NCI-H128 (cell line): ENCODE results near the gene LCN15.
"Not testable (repeated sequence)": the region's sequence is repeated elsewhere in the genome, so short reads cannot be mapped to it uniquely, and the experiment has no call there.

ENCODE experiments used
- DNase-seq: peaks from one replicate; lab custom pipeline; 2025; ENCODE audit not compliant: unreplicated experiment; lab: John Stamatoyannopoulos, UW

The LCN15 gene

DNA sequence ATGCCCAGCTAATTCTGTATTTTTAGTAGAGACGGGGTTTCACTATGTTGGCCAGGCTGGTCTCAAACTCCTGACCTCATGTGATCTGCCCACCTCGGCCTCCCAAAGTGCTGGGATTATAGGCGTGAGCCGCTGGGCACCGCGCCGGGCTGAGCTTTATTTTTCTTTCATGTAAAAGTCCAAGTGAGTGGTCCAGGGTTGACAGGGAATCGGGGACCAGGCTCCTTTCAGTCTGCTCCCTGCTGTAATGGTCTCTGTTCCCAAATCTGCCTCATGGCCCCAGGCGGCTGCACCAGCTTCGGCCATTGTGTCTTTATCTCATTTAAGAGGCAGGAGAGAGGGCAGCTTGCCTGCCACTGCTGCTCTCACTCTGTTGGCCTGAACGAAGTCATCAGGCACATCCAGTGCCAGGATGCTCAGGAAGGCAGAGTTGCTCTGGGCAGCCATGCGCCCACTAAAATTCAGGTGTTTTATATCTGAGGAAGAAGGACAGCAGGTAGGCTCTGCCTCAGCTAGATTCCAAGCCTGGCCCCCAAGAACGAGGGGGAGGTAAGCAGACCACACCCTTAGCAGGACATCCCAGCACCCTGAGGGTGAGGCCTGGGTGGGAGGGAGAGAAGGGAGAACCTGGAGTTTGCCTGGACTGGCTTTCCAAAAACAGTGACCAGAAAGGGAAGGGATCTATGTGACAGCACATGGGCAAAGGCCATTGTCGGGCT lies 30.1 kb upstream of the LCN15 start:
- DNase-seq, result no peak

DNA sequence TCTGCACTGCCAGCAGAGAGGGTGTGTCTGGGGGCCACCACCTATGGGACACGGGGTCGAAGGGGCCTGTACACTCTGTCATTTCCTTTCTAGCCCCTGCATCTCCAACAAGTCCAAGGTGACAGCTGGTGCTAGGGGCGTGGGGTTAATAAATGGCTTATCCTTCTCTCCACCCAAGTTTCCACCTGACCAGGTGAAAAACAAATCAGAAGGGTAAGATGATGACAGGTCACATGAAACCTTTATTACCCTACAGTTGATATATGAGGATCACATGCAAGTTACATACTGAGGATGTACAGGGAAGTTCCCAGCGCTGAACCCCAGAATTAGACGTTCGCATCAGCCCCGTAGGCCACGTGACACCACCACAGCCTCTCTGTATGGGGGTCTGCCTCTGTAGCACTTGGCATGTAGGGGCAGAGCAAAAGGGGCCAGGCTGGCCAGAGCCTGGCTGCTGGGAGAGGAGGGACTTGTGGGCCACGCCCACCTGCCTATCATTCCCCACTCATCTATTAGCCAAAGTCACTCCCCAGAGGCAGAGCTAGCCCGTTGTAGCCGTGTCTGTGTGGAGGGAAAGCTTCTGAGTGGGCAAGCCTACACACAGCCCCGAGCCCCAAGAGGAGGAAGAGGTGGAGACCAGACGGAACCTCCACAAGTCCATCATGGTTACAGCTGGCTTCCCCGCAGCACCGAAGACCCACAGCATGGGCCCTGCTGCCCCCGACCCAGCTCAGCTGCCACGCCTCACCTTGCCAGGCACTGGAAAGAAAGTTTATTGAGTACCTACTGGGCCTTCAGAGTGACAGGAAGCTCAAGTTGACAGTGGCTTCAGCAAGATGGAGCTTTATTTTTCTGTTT lies 29.0 kb upstream of the LCN15 start:
- DNase-seq, result no peak

DNA sequence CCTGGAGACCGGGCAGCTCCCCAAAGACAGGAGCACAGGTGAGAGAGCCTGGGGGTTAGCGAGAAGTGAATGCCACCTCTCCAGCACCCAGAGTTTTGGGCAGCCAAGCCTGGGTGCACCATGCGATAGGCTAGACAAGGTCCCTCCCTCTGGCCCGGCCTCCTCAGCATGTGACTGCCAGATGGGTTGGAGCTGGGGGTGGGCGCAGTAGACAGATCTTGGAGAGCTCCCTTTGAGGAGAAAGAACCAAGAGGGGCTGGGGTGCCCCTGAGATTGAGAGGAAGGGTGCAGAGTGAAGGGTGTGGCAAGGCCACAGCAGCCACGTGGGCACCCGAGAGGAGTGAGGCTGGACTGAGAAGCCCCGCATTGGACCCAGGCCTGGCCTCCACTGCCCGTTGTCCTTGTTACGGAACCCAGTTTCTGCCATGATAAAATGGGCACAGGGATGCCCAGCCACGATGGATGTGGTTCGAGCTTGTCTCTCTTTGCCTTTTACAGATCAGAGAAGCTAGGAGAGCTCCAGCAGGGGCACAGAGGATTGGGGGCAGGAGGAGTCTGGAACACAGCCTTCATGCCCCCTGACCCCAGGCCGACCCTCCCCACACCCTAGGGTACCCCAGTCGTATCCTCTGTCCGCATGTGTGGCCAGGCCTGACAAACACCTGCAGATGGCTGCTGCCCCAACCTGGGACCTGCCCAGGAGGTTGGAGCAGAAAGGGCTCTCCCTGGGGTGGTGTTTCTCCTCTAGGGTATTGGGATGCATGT lies 28.2 kb upstream of the LCN15 start:
- DNase-seq, result no peak

DNA sequence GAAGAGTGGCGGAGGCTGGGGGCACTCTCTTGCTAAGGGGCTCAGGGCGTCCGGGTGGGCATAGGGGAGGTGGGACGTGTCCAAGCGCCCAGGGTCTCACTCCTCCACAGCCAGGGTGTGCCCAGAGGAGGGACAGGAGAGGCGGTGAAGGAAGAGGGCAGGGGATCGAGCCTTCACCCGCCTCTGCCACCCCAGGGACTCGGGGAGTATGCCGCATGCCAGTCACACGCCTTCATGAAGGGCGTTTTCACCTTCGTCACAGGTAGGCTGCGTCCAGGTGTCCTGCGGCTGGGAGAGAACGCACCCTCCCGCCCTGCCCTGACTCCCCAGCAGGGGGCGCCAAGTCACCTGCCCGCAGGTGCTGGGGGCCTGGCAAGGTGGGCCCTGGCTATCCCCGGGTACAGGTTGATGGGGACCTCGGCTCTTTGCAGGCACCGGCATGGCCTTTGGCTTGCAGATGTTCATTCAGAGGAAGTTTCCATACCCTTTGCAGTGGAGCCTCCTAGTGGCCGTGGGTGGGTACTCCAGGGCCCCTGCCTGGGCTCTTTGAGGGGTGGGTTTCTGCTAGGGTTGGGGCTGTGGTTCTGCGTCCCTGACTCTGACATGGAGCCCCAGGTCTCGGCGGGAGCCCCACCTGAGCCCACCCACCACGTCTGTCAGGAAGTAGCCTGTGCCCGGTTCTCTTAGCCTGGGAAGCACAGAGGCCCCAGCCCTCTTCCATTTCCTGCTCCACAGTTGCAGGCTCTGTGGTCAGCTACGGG lies 27.4 kb upstream of the LCN15 start:
- DNase-seq, result no peak

- DNase-seq, result peak; percentile 98
These were observed 26.6 kb upstream of the LCN15 start, which contains the start of gene TMEM141 for GRCh38 chr9:136790640-136791515. TMEM141 (plus strand) TSS chr9:136791344; CDS start chr9:136791371, 27 bp downstream.

DNA sequence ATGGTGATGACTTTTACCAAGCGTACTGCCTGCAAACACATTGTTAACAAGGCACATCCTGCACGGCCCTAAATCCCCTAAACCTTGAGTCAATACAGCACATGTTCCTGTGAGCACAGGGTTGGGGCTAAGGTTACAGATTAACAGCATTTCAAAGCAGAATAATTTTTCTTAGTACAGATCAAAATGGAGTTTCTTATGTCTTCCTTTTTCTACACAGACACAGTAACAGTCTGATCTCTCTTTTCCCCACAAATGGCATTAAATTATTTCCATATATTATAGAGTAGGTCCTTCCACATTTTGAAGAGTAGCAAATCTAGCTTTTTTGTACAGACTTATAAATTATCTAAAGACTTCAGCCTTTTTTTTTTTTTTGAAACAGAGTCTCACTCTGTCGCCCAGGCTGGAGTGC lies 25.2 kb upstream of the LCN15 start:
- no peak for DNase-seq

GRCh38 chr9:136788644-136789522 lies 24.6 kb upstream of the LCN15 start:
- DNase-seq, result not testable (repeated sequence)

GRCh38 chr9:136787690-136788400 lies 23.5 kb upstream of the LCN15 start:
- DNase-seq, result peak; percentile 73

- not testable (repeated sequence) for DNase-seq
These were observed 22.7 kb upstream of the LCN15 start for GRCh38 chr9:136786983-136787382.

GRCh38 chr9:136786451-136786850 lies 22.1 kb upstream of the LCN15 start:
- no peak for DNase-seq

DNA sequence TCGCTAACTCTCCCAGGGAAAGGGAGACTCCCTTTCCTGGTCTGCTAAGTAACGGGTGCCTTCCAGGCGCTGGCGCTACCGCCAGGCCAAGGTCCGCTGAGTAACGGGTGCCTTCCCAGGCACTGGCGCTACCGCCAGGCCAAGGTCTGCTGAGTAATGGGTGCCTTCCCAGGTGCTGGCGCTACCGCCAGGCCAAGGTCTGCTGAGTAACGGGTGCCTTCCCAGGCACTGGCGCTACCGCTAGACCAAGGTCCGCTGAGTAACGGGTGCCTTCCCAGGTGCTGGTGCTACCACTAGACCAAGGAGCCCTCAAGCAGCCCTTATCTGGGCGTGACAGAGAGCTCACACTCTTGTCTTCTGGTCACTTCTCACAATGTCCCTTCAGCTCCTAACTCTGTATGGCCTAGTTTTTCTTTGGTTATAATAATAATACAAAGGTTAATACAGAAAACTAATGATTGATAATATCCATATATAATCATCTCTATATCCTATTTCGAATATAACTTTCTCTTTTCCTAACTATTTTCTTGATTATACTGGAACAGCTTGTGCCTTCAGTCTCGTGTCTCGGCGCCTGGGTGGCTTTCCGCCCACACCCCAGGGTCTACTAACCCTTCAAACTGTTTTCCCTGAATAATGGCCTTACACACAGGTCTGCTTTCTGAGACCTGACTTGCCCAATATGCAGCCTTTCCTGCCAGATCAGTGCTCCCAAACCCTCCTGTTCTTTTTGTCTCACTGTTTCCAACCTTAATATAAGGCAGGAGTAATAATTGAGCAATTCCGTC lies 21.4 kb upstream of the LCN15 start:
- DNase-seq, result not testable (repeated sequence)

GRCh38 chr9:136784997-136785361 lies 20.7 kb upstream of the LCN15 start:
- DNase-seq, result no peak

DNA sequence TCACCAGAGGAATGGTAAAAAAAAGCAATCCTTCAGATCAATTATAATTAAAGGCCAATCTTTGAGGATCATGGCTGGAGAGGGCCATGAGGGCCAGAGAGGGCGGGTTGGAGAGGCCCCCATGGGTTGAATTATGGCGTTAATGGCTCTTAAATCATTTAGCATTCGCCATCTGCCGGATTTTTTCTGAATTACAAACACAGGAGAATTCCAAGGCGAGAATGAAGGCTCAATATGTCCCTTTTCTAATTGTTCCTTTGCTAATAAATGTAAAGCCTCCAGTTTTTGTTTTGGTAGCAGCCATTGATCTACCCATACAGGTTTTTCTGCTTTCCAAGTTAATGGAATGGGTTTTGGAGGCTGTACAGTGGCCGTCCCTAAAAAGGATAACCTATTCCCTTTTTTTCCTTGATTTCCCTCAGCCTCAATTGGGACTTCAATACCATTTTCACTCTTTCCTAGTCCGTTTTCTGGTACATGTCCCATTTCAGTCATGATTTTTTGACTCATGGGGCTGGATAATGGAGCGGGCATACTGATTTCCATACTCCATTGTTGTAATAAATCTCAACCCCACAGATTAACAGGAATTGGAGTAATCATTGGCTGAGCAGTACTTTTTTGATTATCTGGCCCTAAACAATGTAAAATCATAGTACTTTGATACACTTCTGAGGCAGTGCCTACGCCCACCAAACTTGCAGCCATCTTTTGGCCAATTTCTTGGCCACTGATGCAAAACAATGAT lies 20.1 kb upstream of the LCN15 start:
- no peak for DNase-seq

GRCh38 chr9:136782452-136782851 lies 18.1 kb upstream of the LCN15 start:
- DNase-seq, result no peak

DNA sequence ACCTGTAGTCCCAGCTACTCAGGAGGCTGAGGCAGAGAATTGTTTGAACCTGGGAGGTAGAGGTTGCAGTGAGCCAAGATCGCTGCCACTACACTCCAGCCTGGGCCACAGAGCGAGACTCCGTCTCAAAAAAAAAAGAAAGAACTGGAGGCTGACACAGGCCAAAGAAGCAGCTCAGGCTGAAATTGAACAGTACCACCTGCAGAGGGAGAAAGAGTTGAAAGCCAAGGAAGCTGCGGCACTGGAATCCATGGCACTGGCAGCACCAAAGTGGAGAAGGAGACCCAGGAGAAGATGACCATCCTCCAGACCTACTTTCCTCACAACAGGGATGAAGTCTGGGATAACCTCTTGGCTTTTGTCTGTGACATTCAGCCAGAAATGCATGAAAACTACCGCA lies 15.5 kb upstream of the LCN15 start:
- no peak for DNase-seq

DNA sequence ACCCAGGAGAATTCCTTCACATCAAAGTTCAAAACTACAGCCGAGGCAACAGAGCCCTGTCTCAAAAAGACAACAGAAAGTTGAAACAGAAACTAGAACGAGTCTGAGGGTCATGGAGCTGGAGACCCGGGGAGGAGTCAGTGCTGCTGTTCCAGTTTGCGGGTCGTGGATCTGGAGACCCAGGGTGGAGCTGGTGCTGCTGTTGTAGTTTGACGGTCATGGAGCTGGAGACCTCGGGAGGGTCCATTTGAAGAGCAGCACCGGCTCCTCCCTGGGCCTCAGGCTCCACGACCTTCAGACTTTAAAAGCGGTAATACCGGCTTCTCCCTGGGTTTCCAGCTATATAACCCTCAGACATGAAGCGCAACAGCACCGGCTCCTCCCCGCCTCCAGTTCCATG lies 13.0 kb upstream of the LCN15 start:
- no peak for DNase-seq

- DNase-seq, result no peak
These were observed 12.6 kb upstream of the LCN15 start for GRCh38 chr9:136776947-136777346.
